NCI-H446 (cell line): Measurements from ENCODE around the gene TXNDC17.
"Not testable (repeated sequence)": the region's sequence is repeated elsewhere in the genome, so short reads cannot be mapped to it uniquely, and the experiment has no call there.

ENCODE experiments used
- DNase-seq, 2 experiments: peaks; one replicate each; lab custom pipeline; 2025; lab: John Stamatoyannopoulos, UW

TXNDC17 gene

DNA sequence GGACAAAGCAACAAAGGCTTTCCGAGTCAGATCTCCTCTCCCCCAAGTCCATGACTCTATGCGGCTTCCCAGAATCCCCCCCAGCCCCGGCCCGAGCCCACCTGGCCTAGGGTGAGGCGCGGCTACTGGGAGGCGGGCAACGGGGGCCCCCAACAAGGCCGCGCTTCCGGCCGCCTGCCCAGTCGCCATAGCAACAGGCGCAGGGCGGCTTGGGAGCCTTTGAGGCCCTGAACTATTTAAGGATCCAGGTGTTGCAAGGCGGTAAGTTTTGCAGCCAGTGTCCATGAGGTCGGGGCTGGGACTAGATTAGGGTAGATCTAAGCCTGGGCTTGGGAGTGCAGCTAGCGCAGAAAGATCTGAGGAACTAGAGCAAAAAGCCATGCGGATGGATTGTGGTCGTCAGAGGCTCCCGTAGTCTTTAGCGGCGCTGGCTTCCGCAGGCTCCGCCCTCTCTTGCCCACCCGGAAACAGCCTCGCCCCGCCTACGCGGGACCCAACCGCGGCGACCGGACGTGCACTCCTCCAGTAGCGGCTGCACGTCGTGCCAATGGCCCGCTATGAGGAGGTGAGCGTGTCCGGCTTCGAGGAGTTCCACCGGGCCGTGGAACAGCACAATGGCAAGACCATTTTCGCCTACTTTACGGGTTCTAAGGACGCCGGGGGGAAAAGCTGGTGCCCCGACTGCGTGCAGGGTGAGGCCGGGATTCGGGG is at the start of gene TXNDC17, which contains the start of gene KIAA0753:
Gene TXNDC17 (plus strand): TSS at position 525 of the 711 bp plus-strand sequence. CDS start 23 bp downstream, at position 548.
Gene KIAA0753 (minus strand): TSS at position 176 of the 711 bp plus-strand sequence. CDS start 5,608 bp downstream, outside the sequence.
- peak; percentile 56 to 82 for DNase-seq

DNA sequence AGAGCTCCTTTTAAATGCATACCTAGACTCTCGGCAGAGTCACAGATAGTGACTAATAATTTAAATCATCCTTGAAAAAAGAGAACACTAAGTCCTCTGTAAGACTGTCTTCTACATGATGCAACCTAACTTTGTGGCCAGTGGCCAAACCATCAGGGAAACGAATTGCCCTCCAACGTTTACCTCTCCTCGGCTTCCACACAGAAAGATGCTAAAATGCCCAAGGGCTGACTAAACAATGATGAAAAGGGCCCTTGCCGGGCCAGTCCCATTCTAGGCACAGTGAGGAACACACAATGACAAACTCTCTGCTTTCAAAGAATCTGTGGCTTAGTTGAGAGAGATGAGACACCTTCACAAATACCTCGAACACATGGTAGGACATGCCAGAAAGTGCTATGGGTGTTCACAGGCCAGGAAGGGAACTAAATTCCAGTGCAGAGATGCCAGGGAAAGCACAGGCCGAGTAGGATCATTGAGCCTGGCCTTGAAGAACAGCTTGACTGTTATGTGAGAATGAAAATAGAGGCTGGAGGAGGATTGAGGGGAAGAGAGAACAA is 49.2 kb upstream of the TXNDC17 start:
- no peak for DNase-seq

DNA sequence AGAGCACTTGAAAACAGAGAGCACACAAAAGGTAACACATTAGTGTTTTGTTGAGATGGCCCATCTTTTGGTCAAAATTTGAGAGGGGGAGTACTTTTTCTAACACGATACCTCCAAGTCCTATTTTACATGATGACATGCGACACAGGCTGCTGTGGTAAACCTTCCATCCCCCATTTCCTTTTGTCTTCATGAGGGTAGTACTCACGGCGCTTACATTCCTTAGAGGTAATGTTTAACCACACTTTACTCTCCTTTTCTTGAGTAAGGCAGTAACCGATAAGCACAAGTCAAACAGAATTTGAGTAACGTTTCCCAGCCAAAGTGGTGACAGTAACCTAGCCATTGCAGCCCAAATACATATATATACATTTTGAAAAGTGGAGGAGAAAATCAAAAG is 48.7 kb upstream of the TXNDC17 start:
- no peak for DNase-seq

DNA sequence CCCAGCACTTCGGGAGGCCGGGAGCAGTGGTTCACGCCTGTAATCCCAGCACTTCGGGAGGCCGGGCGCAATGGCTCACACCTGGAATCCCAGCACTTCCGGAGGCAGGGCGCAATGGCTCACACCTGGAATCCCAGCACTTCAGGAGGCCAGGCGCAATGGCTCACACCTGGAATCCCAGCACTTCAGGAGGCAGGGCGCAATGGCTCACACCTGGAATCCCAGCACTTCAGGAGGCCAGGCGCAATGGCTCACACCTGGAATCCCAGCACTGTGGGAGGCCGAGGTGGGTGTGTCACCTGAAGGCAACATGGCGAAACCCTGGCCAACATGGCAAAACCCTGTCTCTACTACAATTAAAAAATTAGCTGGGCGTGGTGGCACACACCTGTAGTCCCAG is 47.5 kb upstream of the TXNDC17 start:
- not testable (repeated sequence) for DNase-seq

DNA sequence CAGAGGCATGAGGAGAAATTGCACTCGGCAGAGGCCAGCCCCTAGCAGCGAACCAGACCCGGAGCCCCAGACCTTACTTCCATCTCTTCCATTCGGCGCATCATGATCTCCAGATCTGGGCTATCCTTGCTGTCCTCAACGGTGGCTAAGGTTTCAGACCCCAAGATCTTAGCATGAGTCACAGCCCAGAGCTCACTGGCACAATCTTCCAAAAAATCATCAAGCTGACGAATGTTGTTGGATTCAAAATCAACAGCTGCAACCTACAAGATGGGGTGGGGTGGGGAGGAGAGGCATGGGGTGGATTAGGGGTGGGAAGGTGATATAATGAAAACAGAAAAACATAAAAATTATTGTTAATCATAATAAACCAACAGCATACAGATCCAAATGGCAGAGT is 44.8 kb upstream of the TXNDC17 start:
- DNase-seq, result no peak

DNA sequence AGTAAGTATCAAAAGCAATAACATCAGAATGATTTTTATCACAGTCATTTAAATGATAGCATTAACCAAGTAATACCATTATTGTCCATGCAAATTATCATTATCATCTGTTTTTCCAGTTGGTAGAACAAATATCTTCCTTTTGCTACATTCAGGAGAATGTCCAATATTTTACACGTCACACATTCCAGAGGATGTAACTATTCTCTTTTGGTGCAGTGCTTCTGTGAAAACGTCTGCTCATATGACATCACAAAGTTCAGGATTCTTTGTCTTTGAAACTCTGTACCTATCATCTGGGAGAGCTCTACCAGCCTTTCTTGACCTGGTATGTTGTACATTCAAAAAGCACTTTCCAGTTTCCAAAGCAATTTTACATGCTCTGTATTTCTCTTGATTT is 44.3 kb upstream of the TXNDC17 start:
- DNase-seq, result no peak

DNA sequence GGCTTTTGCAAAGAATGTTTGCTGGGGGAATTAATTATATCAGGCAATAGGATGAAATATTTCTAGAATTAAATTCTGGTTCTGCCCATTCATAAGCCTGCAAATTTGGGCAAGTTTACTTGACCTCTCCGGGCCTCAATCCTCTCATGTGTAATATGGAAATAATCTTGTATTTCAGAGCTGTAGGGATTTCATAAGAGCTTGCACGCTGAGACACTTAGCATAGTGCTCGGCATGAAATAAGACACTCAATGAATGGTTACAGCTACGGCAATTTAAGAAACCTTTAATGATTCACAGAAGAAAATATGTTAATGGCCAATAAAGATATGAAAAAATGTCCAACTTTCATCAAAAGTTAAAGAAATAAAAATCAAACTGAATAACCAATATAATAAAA is 43.9 kb upstream of the TXNDC17 start:
- no peak for DNase-seq

DNA sequence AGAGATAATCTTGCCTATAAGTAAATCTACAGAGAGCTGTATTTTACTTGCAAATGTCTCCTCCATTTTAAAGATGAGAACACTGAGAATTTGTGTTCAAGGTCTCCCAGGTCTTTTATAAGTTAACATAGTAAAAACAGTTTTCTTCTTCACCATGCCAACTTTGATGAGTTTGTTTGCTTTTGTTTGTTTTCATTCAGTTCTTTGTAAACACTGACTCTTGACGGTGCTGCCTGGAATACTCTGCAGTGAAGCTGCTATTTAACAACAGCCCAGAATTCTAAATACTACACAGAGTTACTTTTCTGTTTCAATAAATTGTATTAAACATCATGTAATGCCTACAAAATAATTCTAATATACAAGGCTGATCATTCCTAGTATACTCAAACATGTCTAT is 43.1 kb upstream of the TXNDC17 start:
- DNase-seq, result no peak

DNA sequence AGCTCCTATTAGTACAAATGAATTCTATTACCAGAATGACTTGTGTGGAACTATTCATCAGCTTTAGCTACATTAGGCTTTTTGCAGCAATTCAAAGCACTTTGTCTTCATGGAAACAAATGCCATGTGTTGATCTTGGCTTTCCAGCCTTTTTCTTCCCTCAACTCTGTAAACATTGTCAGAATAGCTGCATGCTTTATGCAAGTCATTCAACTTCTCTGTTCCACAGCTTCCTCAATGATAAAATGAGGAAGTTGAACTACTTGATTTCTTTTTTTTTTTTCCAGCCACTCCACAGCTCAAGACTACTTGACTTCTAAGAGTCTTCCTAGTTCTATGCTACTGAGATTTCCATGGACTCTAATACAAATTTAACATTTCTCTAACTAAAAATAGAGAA is 41.5 kb upstream of the TXNDC17 start:
- DNase-seq, result no peak

DNA sequence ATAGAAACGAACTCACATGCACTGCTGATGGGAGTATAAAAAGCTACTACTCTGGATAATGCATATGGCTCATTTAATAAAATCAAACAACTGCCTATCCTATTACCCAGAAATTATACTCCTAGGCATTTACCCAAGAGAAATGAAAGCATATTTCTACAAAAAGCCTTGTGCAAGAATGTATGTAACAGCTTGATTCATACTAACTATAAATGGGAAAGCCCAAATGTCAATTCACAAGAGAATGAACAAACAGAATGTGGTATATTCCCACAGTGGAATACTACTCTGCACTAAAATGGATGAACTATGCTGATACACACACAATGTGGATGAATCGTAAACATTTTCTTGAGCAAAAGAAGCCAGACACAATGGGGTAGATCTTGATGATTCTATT is 38.7 kb upstream of the TXNDC17 start:
- no peak for DNase-seq

DNA sequence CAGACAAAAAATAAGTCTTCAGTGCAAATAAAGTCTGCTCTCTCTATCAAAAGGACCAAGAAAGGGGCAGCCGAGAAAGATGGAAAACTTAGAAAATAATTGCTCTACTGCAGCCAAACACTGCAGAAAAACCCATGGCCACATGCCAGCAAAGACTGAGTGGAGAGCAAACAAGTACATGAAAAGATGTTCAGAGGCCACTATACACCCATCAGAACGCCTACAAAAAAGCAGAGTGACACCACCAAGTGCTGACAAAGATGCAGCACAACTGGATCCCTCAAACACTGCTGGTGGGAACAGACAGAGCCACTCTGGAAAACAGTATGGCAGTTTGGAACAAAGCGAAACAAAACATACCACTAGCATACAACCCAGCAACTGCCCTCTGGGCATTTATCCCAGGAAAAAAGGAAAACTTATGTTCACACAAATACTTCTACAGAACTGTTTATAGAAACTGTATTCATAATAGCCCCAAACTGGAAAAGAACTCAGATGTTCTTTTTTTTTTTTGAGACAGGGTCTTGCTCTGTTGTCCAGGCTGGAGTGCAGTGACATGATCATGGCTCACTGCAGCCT is 37.0 kb upstream of the TXNDC17 start:
- DNase-seq, result peak; percentile 2 to 30

DNA sequence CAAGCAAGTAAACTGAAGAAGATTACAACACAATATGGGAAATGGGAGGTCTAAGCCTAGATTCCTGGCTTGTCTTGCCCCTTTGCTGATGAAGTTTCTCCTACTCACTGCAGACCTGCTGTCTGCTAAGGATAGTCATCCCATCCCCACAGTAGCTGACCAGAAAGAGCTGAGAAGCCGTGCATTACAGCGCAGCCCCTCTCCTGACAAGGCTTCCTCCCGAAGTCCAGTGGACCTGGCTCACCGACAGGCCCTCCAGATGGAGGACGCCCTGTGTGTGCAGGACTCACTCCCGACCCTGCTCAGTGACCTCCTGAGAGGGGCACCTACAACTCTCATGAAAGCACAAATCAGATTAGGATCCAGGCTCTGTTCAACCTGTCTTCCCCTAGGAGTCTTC is 35.7 kb upstream of the TXNDC17 start:
- no peak for DNase-seq

DNA sequence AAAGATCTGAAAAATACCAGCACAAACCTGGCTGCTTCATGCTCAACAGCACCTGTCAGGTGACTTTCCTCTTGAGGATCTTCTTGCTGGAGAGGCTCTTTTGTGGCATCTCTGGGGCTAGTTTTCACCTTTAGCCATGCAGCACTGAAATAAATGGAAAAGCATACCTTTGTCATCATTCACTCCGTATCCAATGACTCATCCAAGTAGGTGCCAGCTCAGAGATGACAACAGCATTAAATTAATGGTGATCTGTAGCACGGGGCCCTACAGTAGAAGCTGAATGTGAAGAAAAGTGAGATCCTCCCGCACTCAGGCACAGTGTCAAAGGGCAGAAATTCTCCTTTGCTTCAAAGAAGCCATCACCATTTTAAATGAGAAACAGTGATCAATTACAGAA is 32.5 kb upstream of the TXNDC17 start:
- DNase-seq, result no peak

DNA sequence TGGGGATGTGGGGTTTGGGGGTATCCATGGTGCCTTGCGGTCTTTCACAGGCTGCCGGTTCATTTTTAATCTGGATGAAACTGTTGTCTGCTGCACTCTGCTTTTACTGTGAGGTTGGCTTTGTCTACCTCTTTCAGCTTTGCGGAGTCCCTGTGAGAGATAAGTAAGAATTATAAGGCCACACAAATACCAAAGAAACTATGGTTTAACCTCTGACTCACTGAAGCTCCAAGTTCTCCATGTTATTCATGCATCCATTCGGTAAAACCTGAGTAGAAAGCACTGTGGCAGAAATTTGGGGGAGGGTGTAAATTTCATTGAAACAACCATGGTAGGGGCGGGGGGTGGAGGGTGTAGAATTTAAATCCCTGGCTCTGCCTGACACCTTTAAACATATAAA is 30.8 kb upstream of the TXNDC17 start:
- DNase-seq, result no peak

DNA sequence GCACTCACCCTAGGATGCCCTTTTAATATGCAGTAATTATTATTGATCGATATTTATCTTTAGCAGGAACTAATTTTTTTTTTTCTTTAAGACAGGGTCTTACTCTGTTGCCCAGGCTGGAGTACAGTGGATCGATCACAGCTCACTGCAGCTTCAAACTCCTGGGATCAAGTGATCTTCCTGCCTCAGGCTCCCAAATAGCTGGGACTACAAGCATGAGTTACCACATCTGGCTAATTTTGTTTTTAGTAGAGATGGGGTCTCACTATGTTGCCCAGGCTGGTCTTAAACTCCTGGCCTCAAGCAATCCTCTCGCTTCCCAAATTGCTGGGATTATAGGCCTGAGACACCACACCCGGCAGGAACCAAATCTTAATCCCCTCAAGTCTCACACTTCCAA is 29.6 kb upstream of the TXNDC17 start:
- no peak for DNase-seq

DNA sequence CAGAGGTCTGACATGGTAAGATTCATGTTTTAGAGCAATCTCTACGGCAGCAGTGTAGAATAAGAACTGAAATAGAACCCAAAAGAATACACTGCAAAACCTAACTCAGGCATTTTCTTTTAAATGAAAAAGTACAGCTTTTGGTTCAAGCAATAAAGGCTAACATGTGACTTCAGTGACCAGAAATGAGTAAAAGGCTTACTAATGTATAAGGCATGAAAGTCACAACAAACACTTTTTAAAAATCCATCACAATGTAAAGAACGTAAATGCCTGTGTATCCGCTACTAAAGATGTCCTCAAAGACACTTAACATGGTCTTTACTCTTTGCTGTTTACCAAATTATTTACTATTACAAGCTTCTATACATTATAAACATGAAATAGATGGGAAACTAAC is 16.9 kb upstream of the TXNDC17 start:
- DNase-seq, result no peak

DNA sequence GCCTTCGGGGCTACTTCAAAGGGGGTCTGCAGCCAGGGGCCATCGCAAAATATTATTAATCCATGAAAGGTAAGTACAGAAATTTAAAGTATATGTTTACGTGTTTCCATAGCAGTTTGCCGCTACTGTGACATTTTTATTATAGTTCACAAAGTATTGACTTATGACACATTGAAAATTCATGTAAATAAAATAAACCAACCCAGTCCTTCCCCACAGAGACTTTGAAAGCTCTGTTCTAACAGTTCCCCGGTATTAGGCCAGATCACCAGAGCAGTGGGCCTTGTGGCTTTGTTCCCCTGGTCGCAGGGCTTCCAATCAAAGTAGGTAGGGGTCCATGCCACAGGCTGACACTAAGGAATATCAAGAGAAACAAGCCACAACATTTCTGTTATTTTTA is 14.2 kb upstream of the TXNDC17 start:
- no peak for DNase-seq

DNA sequence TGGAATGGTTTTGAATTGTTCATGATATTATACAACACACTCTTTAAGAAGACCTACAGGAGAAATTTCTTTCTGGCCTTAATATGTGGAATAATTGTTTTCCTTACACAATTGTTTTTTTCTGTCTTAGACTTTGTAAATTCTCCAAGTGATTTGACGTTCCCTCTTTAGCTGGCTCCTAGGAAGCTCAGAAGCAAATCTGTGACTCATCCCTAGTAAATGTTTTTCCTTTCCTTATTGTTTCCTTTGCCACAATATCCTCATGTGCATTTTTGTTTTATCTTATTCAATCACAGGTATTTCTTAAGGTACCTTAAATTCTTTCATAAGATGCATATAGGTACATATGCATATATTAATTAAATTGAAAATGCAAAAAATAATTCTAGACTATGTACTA is 13.8 kb upstream of the TXNDC17 start:
- DNase-seq, result no peak

DNA sequence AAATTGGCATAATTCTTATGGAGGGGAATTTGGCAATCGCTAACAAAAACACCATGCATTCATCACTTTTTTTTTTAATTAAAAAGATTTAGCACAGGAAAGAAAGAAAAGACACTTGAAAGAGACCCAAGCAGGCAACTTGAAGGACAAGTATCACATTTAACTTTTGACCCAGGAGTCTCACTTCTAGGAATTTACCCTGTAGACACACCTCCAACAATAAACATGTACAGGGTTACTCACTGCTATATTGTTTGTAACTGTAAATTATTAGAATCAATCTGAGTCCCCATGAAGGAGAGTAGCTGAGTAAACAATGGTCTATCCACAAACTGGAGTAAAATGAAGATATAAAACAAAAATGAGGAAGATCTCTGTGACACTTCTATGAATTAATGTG is 10.5 kb upstream of the TXNDC17 start:
- no peak for DNase-seq

DNA sequence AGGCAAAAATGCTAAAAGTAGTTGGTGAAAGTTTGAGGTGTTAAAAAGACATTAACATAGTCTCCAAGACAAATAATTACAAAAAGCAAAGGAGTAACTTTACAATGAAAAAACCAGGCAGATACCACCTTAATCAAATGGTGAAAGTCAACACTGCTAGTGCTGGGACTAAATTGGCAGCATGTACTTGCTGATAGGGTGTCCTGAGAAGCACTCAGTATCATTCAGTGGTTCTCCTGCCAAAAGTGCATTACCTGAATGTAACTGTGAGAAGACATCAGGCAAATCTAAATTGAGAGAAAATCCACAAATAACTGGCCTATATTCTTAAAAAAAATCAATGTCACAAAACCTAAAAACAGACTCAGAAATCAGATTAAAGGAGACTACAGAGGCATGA is 8.3 kb upstream of the TXNDC17 start:
- no peak for DNase-seq

DNA sequence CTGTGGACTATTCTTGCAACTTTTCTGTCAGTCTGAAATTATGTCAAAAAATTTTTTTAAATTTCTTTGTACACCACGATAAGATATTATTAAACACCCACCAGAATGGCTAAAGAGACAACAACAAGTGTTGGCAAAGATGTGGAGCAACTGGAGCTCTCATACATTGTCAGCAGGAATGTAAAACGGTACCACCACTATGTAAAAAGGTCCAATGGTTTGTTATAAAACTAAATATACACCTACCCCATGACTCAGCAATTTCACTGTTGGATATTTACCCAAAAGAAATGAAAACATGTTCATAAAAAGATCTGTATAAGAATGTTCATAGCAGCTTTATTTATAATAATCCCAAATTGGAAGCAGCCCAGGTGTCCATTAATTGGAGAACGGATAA is 7.6 kb upstream of the TXNDC17 start:
- DNase-seq, result no peak

DNA sequence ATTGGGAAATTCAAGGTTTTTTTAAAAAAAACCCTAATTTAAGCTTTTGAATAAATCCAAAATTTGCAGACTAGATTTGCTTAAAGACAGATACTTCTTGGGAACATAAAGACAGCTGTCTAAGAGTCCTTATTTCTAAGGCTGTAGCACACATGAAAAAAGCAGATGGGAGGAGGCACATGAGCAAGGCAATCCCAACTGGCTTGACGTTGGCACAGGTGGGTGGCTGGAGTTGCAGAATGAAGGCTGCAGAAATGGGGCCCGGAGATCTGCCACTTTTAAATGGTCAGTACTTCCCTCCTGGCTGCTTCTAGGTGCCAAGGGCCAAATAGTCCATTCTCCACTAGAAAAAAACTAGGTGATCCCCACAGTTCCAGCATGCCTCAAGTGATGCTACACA is 4.8 kb upstream of the TXNDC17 start:
- DNase-seq, result no peak

DNA sequence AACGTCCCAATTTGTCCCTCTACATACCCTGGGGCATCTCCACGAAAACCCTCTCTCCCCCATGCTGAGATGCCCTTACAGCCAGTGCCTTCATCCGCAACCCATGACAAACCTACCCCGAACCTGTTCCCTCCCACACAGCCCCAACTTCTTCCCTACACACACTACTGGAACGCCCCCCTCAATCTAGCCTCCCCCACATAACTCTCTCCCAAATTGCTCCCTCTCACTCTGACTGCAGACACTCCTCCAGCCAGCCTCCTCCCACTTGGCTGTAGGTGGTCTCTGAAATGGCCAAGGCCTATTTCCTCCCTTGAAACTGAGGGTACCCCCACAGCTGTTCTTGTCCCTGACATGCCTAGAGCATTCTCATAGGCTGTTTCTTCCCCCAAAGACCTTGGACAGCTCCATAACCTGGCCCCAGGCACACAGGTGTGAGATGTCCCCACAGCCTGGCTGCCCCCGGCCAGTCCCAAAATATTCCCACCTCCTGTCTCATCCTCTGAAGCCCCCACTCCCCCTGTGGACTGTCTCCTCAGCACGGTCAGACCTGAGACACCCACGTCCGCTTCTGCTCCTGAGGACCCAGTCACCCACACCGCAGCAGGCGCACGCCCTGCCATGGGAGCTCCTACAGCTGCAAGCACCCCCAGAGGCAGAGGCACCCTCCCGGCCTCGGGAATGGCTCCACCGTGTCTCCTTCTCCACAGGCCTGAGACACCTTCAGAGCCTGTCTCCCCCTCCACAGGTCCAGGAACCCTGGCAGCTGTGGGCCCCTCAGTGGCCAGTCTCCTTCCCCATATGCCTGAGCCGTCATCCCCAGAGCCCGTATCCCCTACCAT is 4.0 kb upstream of the TXNDC17 start:
- no peak for DNase-seq
